OCI-LY3 (cell line): ENCODE data around the gene PREX1.

Source experiments
- CTCF ChIP-seq: fragments of 200-600, 300-600 bp; sonication (generic); IDR thresholded peaks from 2 replicates; pipeline ENCODE4 v1.5.1; 2014; ENCODE audit warnings: antibody characterized with exemption, low read length, low read depth
- EZH2phosphoT487 ChIP-seq: fragments of 200-600 bp; shearing (Covaris generic); IDR thresholded peaks from 2 replicates; pipeline ENCODE4 v1.6.1; 2018; ENCODE audit warnings: antibody characterized with exemption, mixed run types, low read depth

GRCh38 chr20:48720256-48720985 lies 107.4 kb downstream of the PREX1 start:
- TF ChIP-seq CTCF (no peak), EZH2phosphoT487 (no peak)
